Occipital lobe (tissue), 2 donors: ENCODE data around the gene CDH22. TPM values are rescaled to one million over a fixed set of nuclear protein-coding genes. Genes with fewer than 3 reads are reported as not detected.

Experiments used
- DNase-seq: peaks from one replicate; lab custom pipeline; 2025; lab: John Stamatoyannopoulos, UW
- total RNA-seq: library from RNA; depleted of rRNA; stranded (reverse); fragments of >200 nt; gene quantifications from one replicate; pipeline ENCODE4 v1.2.3, GENCODE V29; 2014

Gene CDH22
- total RNA-seq, 1 donor from 2014 or later: 0.31 TPM

DNA sequence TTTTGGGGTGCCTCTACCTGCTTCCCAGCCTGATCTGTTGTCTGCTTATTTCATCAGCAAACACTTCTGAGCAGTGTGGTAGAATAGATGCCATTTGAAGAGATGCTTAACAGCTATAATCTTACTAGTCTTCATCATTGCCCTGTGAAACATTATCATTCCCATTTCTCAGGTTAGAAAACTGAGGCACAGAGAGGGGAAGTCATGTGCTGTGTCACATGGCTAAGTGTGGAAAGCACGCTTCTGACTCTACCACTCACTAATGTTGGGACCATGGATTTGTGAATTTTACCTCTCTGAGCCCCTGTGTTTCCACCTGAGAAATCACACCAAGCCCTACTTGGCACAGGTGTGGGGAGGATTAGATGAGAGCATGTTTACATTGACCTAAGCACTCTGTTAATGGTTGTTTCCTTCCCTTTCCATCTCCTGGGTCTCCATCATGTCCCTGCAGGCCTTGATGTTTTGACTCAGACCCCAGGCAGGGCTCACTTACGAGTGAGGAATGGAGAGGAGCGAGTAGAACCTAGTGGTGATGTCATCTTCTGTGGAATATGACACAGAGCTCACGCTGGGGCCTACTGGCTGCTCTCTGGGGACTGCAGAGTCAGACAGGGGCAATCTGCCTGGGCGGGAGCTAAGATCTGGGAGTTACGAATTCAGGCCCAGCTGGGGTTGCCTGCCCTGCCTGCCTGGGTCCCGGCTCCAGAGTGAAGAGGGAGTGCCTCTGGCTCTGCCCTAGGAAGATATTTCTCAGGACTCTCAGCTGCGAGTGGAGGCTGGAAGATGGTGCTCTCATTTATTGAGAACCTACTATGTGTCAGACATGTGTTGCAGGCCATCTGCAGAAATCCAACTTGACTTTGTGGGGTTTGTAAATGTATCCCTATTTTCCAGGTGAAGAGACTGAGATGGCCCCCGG lies 64.3 kb downstream of the CDH22 start:
- DNase-seq: no peak

DNA sequence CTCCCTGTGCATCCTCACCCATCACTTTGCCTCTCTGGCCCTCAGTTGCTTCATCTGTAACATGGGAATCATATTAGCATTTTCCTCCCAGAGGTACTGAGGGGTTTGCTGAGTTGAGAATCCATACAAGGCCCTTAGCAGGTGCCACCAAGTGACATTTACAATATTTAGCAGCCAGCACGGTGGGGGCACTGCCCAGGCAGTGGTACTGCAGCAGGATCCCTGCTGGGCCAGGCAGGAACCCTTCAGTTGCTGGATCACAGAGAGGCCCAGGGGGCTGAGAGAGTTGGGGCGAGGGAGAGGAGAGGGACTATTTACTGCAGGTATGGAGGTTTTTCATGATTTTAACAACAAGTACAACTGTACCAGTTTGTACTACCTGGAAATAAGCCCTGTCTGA lies 65.9 kb downstream of the CDH22 start:
- DNase-seq: no peak

DNA sequence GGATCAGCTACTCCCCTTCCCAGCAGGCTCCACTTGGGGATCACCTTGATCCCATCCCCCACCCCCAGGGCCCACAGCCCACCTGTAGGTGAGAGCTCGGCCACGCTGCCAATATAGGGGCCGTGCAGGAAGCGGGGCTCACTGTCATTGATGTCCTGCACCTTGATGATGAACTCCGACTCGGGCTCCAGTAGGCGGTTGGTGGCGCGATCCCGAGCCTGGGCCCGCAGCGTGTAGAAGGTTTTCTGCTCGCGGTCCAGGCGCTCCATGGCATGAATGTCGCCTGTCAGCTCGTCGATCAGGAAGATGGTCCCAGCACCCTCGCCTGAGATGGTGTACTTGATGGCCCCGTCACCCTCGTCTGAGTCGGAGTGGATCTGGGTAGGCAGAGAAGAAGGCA lies 67.4 kb downstream of the CDH22 start:
- no peak for DNase-seq

DNA sequence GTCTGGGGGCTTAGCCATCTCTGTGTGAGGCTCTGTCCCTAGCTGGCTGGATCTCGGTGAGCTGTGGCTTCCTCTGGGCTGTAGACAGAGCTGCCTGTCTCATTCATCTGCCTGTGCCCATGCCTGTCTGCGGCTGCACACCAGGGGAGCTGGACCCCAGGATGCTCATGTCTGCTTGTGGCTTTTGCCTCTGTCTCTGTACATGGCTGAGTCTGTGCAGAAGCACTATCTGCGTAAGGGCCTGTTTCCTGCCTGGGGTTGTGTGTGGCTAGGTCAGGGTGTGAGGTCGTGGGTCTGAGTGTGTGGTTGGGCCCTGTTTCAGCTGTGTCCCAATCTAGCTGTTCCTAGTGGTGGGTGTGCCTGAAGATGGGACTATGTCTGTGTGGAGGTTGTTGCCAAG lies 68.2 kb downstream of the CDH22 start:
- DNase-seq: no peak

DNA sequence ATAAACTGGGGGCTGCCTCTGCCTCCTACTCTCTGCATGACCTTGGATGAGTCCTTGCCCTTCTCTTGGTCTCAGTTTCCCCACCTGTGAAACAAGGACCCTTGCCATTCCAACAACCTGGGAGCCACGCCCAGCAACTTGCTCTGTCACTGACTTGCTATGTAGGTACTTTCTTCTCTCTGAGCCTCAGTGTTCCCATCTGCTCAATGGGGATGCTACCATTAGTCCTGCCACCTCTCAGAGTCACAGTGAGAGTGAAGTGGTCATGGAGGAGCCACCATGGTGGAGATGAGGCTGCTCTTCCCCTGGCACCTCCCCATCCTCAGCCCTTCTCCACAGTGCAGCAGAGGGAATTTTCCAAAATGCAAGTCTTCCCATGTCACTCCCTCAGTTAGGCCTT lies 70.6 kb downstream of the CDH22 start:
- DNase-seq: no peak

DNA sequence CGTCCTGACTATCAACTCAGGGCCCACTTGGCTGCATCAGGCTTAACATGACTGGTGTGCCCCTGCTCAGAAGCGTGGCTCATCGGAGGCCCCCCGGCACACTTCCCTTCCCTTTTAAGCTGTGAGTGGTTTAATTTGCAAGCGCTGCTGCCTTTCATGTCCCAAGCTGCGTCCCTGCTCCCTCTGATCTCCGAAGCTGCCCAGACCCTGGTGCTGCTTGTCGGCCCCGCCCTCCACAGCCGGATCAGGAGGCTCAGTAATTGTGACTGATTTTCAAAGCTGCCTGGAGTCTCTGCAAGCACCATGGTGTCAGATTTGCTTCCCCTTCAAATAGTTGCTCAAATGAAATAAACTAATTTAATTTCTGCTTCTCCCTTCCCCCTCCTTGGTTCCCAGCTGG lies 71.1 kb downstream of the CDH22 start:
- no peak for DNase-seq

DNA sequence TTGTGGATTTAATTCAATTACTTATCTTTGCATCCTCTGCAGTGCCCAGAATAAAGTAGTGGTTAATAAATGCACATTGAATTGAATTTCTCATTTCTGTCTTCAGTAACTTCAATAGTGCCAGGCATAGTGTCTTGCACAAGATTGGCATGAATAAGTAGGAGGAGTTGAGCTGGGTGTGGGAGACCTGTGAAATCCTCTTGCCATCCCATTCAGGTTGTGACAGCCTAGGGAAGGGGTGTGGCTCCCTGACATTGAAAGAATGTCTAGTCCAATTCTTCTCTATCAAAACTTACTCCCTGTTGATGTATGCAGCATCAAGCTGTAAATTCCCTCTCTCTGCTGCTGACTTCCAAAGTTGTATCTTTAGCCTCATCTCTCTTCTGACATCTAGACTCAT lies 73.2 kb downstream of the CDH22 start:
- DNase-seq: no peak

DNA sequence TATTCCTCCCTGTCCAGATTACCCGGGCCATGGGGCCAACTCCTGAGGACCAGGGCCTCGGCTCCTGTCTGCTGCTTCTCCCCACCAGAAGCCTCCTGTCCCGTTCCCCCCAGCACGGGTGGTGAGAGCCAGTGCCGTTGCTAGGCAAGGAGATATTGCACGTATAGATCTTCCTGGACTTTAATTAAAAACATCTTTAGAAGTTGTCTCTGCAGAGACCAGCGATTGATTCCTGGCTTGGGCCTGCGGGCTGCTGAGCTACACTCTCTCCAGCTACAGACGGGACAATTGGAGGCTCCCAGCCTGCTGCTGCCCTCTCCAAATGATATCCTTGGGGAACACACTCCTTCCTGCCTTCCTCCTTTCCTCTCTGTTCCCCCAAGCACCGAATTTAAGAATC lies 74.6 kb downstream of the CDH22 start:
- DNase-seq: no peak

DNA sequence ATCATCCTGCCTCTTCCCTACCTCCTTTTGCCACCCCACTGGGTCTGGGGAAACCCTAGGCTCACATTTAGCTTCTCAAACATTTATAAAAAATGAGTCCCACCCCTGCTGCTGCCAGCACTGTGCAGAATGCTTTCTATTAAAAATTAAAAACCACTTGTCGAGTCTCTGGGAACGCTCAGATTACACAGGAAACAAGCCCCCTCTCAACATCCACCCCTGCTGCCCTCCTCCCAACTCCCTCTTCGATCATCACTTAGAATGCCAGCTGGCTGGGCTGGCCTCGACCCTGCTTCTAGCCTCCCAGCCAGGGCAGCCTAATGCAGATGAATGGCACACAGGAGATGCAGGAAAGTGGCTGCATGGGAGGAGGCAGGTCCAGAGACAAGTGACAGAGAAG lies 75.8 kb downstream of the CDH22 start:
- DNase-seq: no peak

DNA sequence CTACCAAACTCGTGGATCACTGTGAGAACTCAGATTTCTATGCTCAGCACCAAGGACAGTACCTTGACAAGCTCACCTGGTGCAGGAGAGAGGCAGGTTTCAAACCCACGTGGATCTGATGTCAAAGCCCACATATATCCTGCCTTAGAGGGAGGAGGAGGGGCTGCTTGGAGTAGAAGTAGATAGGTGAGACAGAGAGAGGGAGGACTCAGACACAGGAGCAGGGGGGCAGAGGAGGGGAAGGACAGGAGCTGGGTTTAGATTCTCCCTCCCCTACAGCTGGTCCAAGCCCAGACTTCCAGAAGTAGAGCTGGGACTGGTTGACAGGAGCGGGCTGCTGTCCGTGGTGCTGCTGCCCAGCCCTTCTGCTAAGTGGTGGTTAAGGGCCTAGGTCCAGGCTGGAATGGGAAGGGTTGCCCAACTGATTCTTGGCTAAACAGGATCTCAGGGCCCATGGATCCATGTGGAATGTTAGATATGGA lies 77.5 kb downstream of the CDH22 start:
- DNase-seq: no peak

DNA sequence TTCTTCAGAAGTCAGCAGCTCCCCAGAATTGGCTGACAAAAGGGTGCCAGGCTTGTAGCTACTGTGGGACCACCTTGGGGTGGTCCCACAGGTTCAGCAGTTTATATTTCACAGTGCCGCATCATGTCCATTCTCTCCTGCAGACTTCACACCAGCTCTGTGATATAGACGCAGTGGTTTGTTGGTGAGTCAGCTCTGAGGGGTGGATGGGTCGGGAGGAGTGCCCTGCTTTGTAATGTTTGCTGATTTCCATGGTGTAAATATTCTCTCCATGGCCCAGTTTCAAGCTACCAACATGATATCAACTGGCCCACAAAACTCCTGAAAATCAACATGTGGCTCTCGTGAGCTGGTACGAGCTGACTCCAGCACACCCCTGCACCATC lies 78.2 kb downstream of the CDH22 start:
- DNase-seq: no peak

DNA sequence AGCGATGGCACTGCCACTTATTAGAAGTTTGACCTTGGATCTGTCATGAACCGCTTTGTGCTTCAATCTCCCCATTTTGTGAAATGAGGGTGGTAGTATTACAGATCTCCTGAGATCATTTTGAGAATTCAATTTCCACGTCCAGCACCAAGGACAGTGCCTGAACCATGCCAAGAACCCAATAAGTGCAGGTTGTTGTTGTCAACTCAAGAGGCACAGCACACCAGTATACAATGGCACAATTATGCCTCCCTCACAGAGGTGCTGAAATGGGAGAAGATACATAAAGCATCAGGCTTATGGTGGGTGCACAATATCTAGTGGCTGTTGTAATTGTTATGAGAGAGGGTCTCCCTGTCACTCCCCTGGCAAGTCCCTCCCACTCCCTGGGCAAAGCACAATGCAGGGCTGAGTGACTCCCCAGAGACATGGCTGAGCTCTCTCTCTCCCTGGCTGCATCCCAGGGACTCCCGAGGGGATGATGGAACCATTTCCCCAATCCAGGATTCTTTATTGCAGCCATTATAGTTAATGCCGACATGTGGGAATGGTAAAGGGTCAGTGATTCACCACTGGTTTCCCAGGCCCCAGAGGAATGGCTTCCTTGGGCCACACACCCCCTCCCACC lies 78.7 kb downstream of the CDH22 start:
- no peak for DNase-seq

DNA sequence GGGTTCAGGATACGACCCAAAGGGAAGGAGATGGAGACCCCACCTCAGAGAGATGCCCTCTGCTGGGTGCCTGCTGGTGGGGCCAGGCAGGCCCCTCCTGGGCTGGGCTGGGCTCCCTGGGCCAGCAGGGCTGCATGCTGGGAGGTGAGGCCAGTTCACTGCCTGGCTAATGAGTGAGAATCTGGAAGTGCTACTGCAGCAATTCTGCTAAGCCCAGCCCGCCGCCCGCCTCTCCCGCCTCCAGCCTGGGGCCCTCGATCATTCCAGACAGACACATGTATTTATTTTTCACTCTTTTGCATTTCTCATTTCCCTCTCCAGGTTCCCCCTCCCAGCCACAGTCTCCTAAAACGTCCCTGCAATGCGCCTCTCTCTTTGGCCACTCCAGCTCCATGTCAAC lies 79.6 kb downstream of the CDH22 start:
- DNase-seq: no peak

DNA sequence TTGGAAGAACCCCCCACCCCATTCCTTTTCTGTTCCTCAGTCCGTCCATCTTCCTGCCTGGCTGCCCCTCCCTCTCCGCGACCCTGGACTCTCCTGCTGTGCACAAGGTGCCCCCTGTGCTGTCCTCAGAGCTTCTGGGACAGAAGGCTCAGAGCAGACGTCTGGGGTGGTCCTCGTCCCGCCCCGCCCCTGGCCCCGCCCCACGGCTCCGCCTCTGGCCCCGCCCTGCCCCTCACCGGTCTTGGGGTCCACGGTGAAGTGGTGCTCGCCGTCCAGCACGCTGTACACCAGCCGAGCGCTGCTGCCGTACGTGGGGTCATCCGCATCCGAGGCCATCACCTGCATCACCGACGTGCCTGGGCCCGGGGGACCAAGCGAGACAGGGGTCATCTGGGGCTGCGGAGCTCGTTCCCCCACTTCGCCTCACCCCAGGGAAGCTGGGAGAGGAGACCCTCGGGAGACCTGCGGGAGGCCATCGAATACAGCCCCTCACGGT lies 81.0 kb downstream of the CDH22 start:
- DNase-seq: no peak

DNA sequence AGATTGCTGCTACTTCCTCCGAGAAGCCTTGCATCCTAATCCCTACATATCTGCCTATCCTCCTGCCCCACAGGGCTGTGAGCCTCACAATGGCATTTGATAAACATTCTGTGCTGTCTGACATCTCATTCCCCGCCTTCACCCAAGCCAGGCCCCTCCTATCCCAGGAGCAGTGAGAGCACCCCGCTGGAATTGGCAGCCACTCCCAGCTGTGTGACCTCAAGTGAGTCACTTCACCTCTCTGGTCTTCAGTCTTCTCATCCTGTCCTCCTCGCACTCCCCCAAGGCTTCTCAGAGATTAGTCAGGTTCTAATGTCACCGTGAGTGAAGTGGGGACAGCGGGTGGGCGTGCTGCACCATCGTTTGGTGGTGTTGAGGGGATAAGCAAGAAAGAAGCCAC lies 81.7 kb downstream of the CDH22 start:
- no peak for DNase-seq

DNA sequence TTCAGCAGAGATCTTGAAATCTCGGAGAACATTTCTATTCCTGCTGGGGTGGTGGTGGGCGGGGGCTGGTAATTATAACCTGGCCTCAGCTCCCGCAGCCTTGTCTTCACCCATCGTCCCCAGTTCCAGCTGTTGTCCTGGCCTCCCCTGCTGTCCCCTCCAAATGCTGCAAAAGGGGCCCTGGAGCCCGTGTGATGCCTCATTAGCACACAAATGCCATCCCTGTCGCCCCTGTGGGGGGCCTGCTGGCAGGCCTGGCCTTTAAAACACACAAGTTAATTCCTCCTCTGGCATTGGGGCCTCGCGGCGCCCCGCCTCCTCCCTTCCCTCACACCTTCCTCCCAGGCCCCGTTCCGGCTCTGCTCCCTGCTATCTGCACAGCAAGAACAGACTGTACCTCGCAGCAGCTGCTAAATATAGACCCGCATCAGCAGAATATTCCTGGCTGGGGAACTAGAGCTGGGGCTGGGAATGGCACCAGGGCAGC lies 85.7 kb downstream of the CDH22 start:
- DNase-seq: peak; percentile 68

DNA sequence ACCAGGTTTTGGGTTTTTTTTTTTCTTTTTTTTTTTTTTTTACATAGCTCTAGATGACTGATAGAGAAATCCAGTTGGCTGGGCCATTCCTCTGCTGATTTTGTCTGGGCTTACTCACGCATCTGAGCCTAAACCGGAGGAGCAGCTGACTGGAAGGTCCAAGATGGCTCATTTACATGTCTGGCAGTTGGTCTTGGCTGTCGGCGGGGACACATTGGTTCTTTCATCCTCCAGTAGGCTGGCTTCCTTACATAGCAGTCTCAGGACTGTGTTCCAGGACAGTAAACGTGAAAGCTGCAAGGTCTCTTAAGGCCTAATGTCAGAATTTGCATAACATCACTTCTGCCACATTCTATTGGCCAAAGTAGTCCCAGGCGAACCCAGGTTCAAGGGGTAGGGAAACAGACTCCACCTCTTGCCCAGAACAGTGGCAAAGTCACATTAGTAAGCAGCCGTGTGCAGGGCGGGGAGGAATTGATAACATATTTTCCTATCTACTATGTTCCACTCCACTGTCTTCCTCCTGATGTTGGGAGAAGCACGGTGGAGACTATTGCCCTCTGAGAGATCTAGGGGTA lies 87.0 kb downstream of the CDH22 start:
- peak; percentile 68 for DNase-seq

DNA sequence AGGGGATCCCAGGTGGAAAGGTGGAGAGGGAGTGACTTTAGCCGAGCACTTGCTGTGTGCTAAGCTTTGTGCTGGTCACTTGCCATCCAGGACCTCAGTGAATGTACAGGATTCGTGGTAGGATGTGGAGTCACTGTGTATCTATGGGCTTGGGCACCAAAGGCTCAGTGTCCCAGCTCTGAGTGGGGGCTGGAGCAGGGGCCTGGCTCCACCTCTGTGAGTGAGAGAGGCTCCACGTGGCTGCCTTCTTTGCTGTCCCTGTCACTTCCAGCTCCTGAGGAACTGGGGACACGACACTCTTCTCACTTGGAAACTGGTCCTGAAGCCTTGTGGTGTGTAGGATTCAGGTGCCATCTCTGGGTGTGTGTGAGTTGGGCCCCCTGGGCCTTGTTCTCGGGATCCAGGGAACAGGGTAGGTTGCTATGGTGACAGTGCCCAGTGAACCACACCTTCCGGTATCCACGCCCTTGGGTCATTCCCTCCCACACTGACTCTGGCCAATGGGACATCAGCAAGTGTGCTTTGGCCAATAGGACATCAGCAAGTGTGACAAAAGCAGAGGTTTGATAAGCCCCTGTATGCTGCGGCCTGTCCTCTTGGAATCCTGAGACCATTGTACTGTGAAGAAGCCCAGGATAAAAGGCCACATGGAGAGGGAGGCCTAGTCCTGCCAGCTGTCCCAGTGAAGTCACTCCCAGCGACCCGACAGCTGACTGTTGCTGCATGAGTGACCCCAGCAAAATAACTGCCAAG lies 87.7 kb downstream of the CDH22 start:
- DNase-seq: peak; percentile 48

DNA sequence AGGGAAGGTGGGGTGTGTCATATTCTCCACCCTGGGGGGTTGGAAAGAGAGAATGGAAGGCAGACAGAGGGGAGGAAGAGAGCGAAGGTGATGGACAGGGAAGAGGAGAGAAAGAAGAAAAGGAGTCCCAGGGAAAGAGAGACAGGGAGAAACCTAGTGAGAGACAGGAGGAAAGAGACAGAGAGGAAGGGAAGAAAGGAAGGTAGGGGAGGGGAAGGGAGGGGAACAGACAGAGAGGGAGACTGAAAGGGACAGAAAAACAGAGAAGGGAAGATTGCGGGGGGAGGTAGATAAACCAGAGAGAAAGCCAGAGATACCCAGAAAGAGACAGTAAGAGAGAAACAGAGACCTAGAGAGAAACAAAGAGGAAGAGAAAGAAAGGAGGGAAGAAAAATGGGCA lies 88.4 kb downstream of the CDH22 start:
- no peak for DNase-seq

DNA sequence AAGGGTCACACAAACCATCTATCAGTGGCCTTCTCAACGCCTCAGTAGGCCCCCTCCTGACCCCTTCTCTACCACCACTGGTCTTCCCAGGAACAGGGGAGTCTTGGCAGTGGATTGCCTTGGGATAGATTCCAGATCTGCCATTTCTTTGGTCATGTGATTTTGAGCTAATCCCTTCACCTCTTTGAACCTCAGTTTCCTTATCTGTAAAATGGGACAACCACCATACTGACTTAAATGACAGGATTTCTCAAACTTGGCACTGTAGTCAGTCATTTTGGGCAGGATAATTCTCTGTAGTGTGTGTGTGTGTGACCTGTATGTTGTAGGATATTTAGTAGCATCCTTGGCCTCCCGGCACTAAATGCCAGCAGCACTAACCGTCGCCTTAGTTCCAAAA lies 89.1 kb downstream of the CDH22 start:
- no peak for DNase-seq

DNA sequence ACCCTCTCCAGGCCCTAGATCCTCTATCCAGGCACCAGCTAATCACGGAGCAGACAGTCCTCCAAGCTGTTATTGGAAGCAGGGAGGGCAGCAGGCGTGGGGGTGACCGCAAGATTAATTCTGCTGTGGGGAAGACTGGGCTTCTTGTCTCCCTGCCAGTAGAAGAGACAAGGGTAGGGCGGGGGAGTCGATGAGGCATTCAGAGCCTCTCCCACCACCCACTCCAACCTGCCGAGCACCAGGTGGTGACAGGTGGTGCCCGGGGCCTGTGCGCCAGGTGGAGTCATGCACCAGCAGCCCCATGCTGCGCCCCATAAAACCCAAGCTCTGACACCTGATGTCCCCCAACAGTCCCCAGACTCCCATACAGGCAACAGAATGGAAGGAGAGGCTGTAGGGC lies 89.6 kb downstream of the CDH22 start:
- DNase-seq: no peak

DNA sequence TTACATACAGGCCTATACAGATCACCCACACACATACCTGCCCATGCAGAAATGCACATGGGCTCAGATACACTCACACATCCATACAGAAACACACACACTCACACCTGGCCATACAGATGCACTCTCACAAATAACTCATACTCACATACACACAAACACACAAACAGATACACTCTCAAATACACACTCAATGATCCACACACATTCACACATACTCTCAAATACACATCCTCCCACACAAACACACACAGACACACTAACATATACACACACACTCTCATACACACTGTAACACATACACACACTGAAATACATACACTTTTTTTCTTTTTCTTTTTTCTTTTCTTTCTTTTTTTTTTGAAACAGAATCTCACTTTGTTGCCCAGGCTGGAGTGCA lies 90.7 kb downstream of the CDH22 start:
- DNase-seq: no peak
